ENCODE measurements around the gene PDZK1. TPM values are rescaled to one million over a fixed set of nuclear protein-coding genes. Genes with fewer than 3 reads are reported as not detected.

Gene PDZK1
- under 1 TPM; 0.25 to 0.29 TPM for total RNA-seq

GRCh38 chr1:145707183-145707867, at the start of gene PDZK1:
PDZK1 (minus strand) TSS chr1:145707368; CDS start chr1:145688021, 19,347 bp downstream.

GRCh38 chr1:145719230-145720079, 12.3 kb upstream of the PDZK1 start, which contains the start of gene CD160:
CD160 (plus strand) TSS chr1:145719499; CDS start chr1:145728328, 8,829 bp downstream.

Other genes with a start within 250 kb of the PDZK1 start
- gene GPR89A, start 99.4 kb downstream of the PDZK1 start, total RNA-seq, result 10 to 100 TPM; 30.8 to 33.4 TPM
- under 1 TPM in 1 of 2 experiments, not detected in 1; 0.10 TPM for gene CD160, start 12.1 kb upstream of the PDZK1 start, total RNA-seq
- 10 to 100 TPM; 14.3 to 15.6 TPM for gene RNF115, start 116.7 kb upstream of the PDZK1 start, total RNA-seq
- gene POLR3C, start 116.8 kb upstream of the PDZK1 start, total RNA-seq, result 10 to 100 TPM; 32.3 to 32.5 TPM
- 1 to 10 TPM; 2.8 to 3.9 TPM for gene NUDT17, start 138.3 kb upstream of the PDZK1 start, total RNA-seq
- gene PIAS3, start 151.7 kb upstream of the PDZK1 start, total RNA-seq, result 10 to 100 TPM; 15.9 to 16.8 TPM
- gene ANKRD35, start 178.5 kb upstream of the PDZK1 start, total RNA-seq, result under 1 TPM in 1 of 2 experiments, not detected in 1; 0.10 TPM
- gene ITGA10, start 202.7 kb upstream of the PDZK1 start, total RNA-seq, result 1 to 10 TPM; 1.1 to 1.4 TPM
- gene PEX11B, start 211.3 kb upstream of the PDZK1 start, total RNA-seq, result 10 to 100 TPM; 34.1 to 35.4 TPM
- gene RBM8A, start 220.1 kb upstream of the PDZK1 start, total RNA-seq, result 100 to 1,000 TPM; 162 to 169 TPM

Data from activated naive CD4-positive, alpha-beta T cell treated with anti-CD3 and anti-CD28 coated beads, Interleukin-2, amount 10 ng/mL, durations not matched to agents 5 hours and 36 hours (primary cell).